Skeletal muscle satellite cell (primary cell): ENCODE results near the gene NTSR1.

Source experiments
- H3K27me3 ChIP-seq: 2 replicates; pipeline ENCODE4 v1.7.0; 2013; ENCODE audit warnings: low read length; ENCODE audit not compliant: control insufficient read depth, insufficient read depth
- H3K36me3 ChIP-seq: 2 replicates; pipeline ENCODE4 v1.7.0; 2013; ENCODE audit warnings: mild to moderate bottlenecking, control low read depth, low read length; ENCODE audit not compliant: insufficient read depth
- H3K4me1 ChIP-seq: 2 replicates; pipeline ENCODE4 v1.7.0; 2013; ENCODE audit warnings: low read length; ENCODE audit not compliant: control insufficient read depth, insufficient read depth
- H3K4me2 ChIP-seq: 2 replicates; pipeline ENCODE4 v1.7.0; 2013; ENCODE audit warnings: mild to moderate bottlenecking, low read length
- H3K4me3 ChIP-seq: 2 replicates; pipeline ENCODE4 v1.7.0; 2013; ENCODE audit warnings: low read length
- H3K9ac ChIP-seq: 2 replicates; pipeline ENCODE4 v1.7.0; 2013; ENCODE audit warnings: mild to moderate bottlenecking, low read depth, low read length, moderate library complexity
- H3K9me3 ChIP-seq: replicated peaks from 2 replicates; pipeline ENCODE4 v1.7.0; 2013; ENCODE audit warnings: mild to moderate bottlenecking, control low read depth, low read length

Gene NTSR1

GRCh38 chr20:62774762-62775161, 66.1 kb downstream of the NTSR1 start:
- Histone ChIP-seq H3K27me3 (peaks cover 56% of the 10 kb centered on the region), H3K9me3 (no peaks in the 10 kb centered on the region), H3K4me3 (no peak overlapping the region), H3K9ac (no peak overlapping the region), H3K4me1 (peaks cover 16% of the 10 kb centered on the region), H3K4me2 (no peak overlapping the region), H3K36me3 (no peaks in the 10 kb centered on the region)

GRCh38 chr20:62775206-62775605, 66.6 kb downstream of the NTSR1 start:
- Histone ChIP-seq H3K9me3 (no peaks in the 10 kb centered on the region), H3K27me3 (peaks cover 56% of the 10 kb centered on the region), H3K4me2 (no peak overlapping the region), H3K36me3 (no peaks in the 10 kb centered on the region), H3K4me1 (peaks cover 16% of the 10 kb centered on the region), H3K9ac (no peak overlapping the region), H3K4me3 (no peak overlapping the region)

GRCh38 chr20:62776035-62776691, 67.5 kb downstream of the NTSR1 start:
- peaks cover 50% of the 10 kb centered on the region for H3K27me3 ChIP-seq
- H3K4me1 ChIP-seq = peaks cover 16% of the 10 kb centered on the region
- H3K9ac ChIP-seq = no peak overlapping the region
- no peak overlapping the region for H3K4me3 ChIP-seq
- no peaks in the 10 kb centered on the region for H3K36me3 ChIP-seq
- H3K9me3 ChIP-seq = no peaks in the 10 kb centered on the region
- no peak overlapping the region for H3K4me2 ChIP-seq

GRCh38 chr20:62776692-62777527, 68.3 kb downstream of the NTSR1 start:
- no peak overlapping the region for H3K9ac ChIP-seq
- H3K4me3 ChIP-seq = peak overlapping the region; percentile 45
- peak overlapping the region; percentile 57 for H3K4me2 ChIP-seq
- H3K4me1 ChIP-seq = peaks cover 16% of the 10 kb centered on the region
- no peaks in the 10 kb centered on the region for H3K9me3 ChIP-seq
- peaks cover 43% of the 10 kb centered on the region for H3K27me3 ChIP-seq
- H3K36me3 ChIP-seq = no peaks in the 10 kb centered on the region

GRCh38 chr20:62777528-62777830, 68.8 kb downstream of the NTSR1 start:
- Histone ChIP-seq H3K27me3 (peaks cover 39% of the 10 kb centered on the region), H3K4me1 (peaks cover 16% of the 10 kb centered on the region), H3K9me3 (no peaks in the 10 kb centered on the region), H3K4me2 (peak overlapping the region; percentile 57), H3K4me3 (no peak overlapping the region), H3K9ac (no peak overlapping the region), H3K36me3 (no peaks in the 10 kb centered on the region)

- Histone ChIP-seq H3K4me2 (no peak overlapping the region), H3K36me3 (no peaks in the 10 kb centered on the region), H3K27me3 (peaks cover 39% of the 10 kb centered on the region), H3K4me1 (peaks cover 10% of the 10 kb centered on the region), H3K9ac (no peak overlapping the region), H3K4me3 (no peak overlapping the region), H3K9me3 (no peaks in the 10 kb centered on the region)
Measured at GRCh38 chr20:62778058-62778457, 69.4 kb downstream of the NTSR1 start.

- Histone ChIP-seq H3K4me1 (peaks cover 10% of the 10 kb centered on the region), H3K9ac (no peak overlapping the region), H3K9me3 (no peaks in the 10 kb centered on the region), H3K36me3 (no peaks in the 10 kb centered on the region), H3K4me2 (no peak overlapping the region), H3K4me3 (no peak overlapping the region), H3K27me3 (peaks cover 38% of the 10 kb centered on the region)
Measured at GRCh38 chr20:62778601-62779416, 70.2 kb downstream of the NTSR1 start.

- Histone ChIP-seq H3K9me3 (no peaks in the 10 kb centered on the region), H3K4me1 (peaks cover 10% of the 10 kb centered on the region), H3K4me2 (no peak overlapping the region), H3K4me3 (no peak overlapping the region), H3K36me3 (no peaks in the 10 kb centered on the region), H3K27me3 (peaks cover 37% of the 10 kb centered on the region), H3K9ac (no peak overlapping the region)
Measured at GRCh38 chr20:62779417-62779685, 70.7 kb downstream of the NTSR1 start.

- Histone ChIP-seq H3K27me3 (peaks cover 34% of the 10 kb centered on the region), H3K9ac (no peak overlapping the region), H3K4me2 (no peak overlapping the region), H3K9me3 (no peaks in the 10 kb centered on the region), H3K4me1 (peaks cover 10% of the 10 kb centered on the region), H3K36me3 (no peaks in the 10 kb centered on the region), H3K4me3 (no peak overlapping the region)
Measured at GRCh38 chr20:62780204-62780603, 71.6 kb downstream of the NTSR1 start.

GRCh38 chr20:62780696-62781095, 72.1 kb downstream of the NTSR1 start:
- Histone ChIP-seq H3K9ac (no peak overlapping the region), H3K9me3 (no peaks in the 10 kb centered on the region), H3K4me3 (no peak overlapping the region), H3K27me3 (peaks cover 29% of the 10 kb centered on the region), H3K36me3 (no peaks in the 10 kb centered on the region), H3K4me1 (peaks cover 10% of the 10 kb centered on the region), H3K4me2 (no peak overlapping the region)

- peaks cover 36% of the 10 kb centered on the region for H3K27me3 ChIP-seq
- H3K4me1 ChIP-seq = peaks cover 3% of the 10 kb centered on the region
- H3K9me3 ChIP-seq = no peaks in the 10 kb centered on the region
- no peak overlapping the region for H3K9ac ChIP-seq
- H3K4me2 ChIP-seq = no peak overlapping the region
- H3K4me3 ChIP-seq = no peak overlapping the region
- H3K36me3 ChIP-seq = no peaks in the 10 kb centered on the region
Measured at GRCh38 chr20:62782149-62782892, 73.7 kb downstream of the NTSR1 start.
